SKM-1 treated with dmso at 0.1 percent for 144 hours (cell line): ENCODE data around the gene TRUB1.
"Not testable (repeated sequence)": the region's sequence is repeated elsewhere in the genome, so short reads cannot be mapped to it uniquely, and the experiment has no call there.

ENCODE experiments used
- DNase-seq: peaks from one replicate; lab custom pipeline; 2025; ENCODE audit not compliant: unreplicated experiment; lab: John Stamatoyannopoulos, UW

TRUB1 gene

DNA sequence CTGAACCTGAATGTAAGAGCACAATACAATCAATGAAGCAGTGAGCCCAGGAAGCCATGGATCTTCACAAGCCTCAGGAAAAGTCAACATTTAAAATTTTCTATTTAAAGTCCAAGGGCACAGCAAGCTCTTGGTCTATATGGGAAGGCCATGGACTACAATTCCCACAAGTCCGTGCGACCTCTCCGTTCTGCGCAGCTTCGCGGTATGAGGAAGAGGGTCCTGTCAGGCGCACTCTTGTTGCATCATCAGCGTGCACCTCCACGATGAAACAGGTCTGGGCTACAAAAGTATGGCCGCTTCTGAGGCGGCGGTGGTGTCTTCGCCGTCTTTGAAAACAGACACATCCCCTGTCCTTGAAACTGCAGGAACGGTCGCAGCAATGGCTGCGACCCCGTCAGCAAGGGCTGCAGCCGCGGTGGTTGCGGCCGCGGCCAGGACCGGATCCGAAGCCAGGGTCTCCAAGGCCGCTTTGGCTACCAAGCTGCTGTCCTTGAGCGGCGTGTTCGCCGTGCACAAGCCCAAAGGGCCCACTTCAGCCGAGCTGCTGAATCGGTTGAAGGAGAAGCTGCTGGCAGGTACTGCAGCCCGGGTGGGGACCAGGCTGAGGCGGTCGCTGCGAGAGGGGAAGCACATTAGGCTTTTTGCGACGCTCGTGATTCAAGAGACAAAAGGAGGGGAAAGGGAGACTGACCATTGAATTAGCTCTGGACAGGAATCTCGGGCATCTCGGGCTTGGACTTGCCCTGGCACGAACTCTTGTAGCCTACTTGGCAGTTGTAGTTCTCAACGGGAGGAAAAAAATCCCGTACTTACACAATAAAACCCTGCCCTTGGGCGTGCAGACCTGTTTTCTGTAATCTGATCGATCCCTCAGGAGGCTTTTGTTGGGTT lies at the start of gene TRUB1:
Gene TRUB1 (plus strand): TSS at position 234 of the 894 bp plus-strand sequence. CDS start 59 bp downstream, at position 293.
- DNase-seq = peak; percentile 84

DNA sequence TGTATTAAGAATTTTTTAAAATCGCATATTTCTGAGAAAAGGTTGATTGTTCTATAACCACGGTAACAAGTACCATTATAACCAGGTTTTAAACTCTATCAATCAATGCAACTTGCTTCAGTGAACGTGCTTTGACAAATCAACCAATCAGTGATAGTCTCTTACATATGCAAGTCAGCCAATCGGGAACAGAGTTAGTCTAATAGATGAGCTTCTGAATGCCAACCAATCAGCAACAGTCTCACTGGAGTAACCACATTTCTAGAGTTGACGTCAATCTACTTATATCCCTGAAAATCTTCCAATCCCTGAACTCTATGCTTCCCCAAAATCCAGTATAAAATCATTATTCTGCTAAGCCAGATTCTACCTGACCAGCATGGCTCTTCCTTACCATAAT lies 44.7 kb upstream of the TRUB1 start:
- no peak for DNase-seq

DNA sequence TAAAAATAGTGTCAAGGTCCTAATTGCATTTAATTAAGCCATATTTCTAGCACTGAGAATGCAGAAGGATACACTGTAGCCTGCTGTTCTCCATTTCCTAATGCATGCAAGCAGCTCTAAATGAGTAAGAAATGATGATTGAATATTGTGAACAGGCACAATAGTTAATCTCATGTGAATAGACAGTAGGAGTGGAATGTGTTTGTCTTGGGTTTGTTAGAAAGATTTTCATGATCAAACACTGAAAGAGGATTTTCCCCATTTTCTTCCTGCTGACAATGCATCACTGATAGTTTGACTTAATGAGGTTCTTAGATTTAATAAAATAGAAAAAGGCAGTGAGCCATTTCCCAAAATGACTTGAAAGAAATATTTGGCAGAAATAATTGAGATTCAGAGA lies 43.1 kb upstream of the TRUB1 start:
- DNase-seq = no peak

- DNase-seq = not testable (repeated sequence)
These were observed 41.0 kb upstream of the TRUB1 start for GRCh38 chr10:114897011-114897410.

DNA sequence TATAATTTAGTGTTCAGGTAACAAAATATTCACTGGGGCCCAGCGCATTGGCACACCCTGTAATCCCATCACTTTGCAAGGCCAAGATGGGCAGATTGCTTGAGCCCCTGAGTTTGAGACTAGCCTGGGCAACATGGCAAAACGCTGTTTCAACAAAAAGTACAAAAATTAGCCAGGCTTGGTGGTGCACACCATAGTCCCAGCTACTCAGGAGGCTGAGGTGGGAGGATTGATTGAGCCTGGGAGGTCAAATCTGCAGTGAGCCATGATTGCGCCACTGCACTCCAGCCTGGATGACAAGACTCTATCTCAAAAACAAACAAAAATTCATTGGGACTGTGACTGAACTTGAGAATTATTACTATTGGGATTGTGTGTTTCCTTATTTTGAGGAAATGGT lies 40.4 kb upstream of the TRUB1 start:
- no peak for DNase-seq

- no peak for DNase-seq
These were observed 38.0 kb upstream of the TRUB1 start for GRCh38 chr10:114899982-114900381.

GRCh38 chr10:114900658-114901057 lies 37.3 kb upstream of the TRUB1 start:
- no peak for DNase-seq

GRCh38 chr10:114902151-114902550 lies 35.8 kb upstream of the TRUB1 start:
- no peak for DNase-seq

- no peak for DNase-seq
These were observed 32.5 kb upstream of the TRUB1 start for GRCh38 chr10:114905450-114905849.

DNA sequence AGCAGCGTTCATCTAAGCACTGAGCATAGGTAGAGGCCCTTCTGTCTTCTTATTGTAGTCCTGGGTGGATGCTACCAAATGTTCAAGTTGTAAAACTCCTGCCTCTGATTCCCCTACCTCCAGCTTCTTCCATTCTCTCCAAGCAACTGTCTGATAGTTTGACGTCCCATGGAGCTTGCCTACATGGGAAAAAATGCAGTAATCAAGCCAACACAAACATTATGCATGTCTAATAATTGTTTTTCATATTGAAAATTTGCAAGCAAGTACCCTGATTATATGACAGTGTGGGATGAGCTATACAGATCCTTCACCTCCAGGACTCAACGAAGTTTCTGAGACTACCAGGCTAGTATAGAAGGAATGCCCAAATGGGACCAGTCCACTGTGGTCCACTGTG lies 31.0 kb upstream of the TRUB1 start:
- no peak for DNase-seq

- DNase-seq = no peak
These were observed 29.1 kb upstream of the TRUB1 start for GRCh38 chr10:114908896-114909295.

GRCh38 chr10:114911052-114911711 lies 26.8 kb upstream of the TRUB1 start:
- DNase-seq = no peak

GRCh38 chr10:114911801-114912469 lies 26.1 kb upstream of the TRUB1 start:
- no peak for DNase-seq

GRCh38 chr10:114912470-114912859 lies 25.5 kb upstream of the TRUB1 start:
- no peak for DNase-seq

DNA sequence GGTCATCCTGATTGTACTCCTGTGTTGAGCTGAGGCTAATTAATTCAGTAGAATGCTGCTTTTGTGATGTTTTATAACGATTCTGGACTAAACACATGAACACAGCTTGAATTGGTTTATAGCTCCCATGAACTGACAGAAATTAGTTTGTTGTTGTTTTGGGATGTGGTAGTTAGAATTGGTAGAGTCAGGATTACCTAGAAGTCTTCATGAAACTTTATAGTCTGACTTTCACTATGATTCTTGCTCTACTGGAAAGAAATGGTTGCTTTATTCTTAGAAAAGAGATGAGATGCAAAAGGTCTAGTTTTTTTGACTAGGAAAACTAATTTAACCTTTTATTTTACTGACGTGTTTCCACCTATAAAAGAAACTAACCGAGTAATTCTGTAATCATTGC lies 23.4 kb upstream of the TRUB1 start:
- DNase-seq = no peak

- no peak for DNase-seq
These were observed 22.7 kb upstream of the TRUB1 start for GRCh38 chr10:114915294-114915693.

GRCh38 chr10:114916653-114917052 lies 21.3 kb upstream of the TRUB1 start:
- DNase-seq = no peak

DNA sequence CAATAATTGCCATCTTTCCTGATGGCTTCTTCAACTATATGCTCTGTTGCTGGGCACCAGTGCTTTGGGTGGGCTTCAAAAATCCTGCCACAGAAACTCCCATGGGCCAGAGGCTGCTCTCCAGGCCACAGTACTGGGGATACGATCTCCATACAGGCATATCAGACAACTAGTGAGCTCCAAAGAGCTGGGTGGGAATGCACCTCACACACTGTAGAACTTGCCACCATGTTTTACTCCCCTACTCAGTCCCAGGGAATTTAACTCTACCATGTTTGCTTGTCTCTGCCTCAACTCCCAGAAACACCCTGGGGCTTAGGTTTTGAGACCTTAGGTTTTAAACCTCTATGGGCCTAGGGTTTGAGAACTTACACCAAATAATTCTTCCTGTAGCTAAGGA lies 20.5 kb upstream of the TRUB1 start:
- no peak for DNase-seq

- no peak for DNase-seq
These were observed 19.9 kb upstream of the TRUB1 start for GRCh38 chr10:114917927-114918672.

DNA sequence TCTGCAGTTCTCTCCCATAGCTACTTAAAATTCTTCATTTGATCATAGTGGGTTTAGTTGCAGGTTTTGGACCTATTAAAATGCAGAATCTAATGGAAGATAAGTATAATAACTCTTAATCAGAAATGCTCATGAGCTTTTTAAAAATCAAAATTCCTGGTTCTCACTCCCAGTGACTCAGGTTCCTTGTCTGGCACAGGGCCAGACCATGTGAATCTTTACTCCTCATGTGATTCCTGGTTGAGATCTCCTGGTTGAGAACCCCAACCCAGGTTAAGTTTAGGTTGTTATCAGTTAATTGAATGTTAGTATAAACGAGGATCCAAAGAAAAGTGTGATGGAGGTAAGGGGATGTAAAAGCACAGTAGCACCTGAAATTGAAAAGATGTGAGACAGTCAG lies 17.5 kb upstream of the TRUB1 start:
- no peak for DNase-seq

DNA sequence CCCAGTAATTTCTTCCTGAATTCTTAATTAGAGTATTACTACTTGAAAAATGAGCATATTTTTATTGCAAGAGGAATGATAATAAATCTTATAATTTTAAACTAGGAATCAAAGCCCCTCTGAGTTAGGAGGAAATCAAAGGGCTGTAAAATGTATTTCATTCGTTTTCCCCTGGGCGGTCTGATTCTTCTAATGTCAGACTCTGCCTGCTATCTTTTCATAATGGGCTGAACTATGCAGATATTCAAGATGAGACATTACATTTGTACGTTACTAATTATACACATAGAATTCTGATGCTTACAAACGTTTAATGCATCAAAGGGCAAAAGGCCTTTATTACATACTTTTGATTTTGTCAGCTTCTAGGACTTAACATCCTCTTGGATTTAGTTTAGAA lies 16.0 kb upstream of the TRUB1 start:
- no peak for DNase-seq
